Measurements from ENCODE around the gene MDM4. TPM values are rescaled to one million over a fixed set of nuclear protein-coding genes. Genes with fewer than 3 reads are reported as not detected.
"Not testable (repeated sequence)": the region's sequence is repeated elsewhere in the genome, so short reads cannot be mapped to it uniquely, and the experiment has no call there.

MDM4 gene
- total RNA-seq, 1 experiment from 2014 or later, result 9.1 TPM

GRCh38 chr1:204514828-204515227, 1.4 kb upstream of the MDM4 start:
- DNase-seq (ENCODE audit: low read depth), result no peak

- DNase-seq (ENCODE audit: low read depth), result not testable (repeated sequence)
Measured at GRCh38 chr1:204517382-204517781, 1.2 kb downstream of the MDM4 start.

- DNase-seq (ENCODE audit: low read depth), result peak; percentile 72
Measured at GRCh38 chr1:204520834-204521709, 4.9 kb downstream of the MDM4 start.

- not testable (repeated sequence) for DNase-seq (ENCODE audit: low read depth)
Measured at GRCh38 chr1:204521941-204522521, 5.8 kb downstream of the MDM4 start.

- no peak for DNase-seq (ENCODE audit: low read depth)
Measured at GRCh38 chr1:204523605-204524215, 7.5 kb downstream of the MDM4 start.

- no peak for DNase-seq (ENCODE audit: low read depth)
Measured at GRCh38 chr1:204524986-204525385, 8.8 kb downstream of the MDM4 start.

GRCh38 chr1:204528241-204528640, 12.0 kb downstream of the MDM4 start:
- no peak for DNase-seq (ENCODE audit: low read depth)

GRCh38 chr1:204528677-204529076, 12.5 kb downstream of the MDM4 start:
- no peak for DNase-seq (ENCODE audit: low read depth)

GRCh38 chr1:204529371-204529895, 13.2 kb downstream of the MDM4 start:
- DNase-seq (ENCODE audit: low read depth), result no peak

- DNase-seq (ENCODE audit: low read depth), result no peak
Measured at GRCh38 chr1:204530932-204531331, 14.7 kb downstream of the MDM4 start.

- no peak for DNase-seq (ENCODE audit: low read depth)
Measured at GRCh38 chr1:204532832-204533231, 16.6 kb downstream of the MDM4 start.

- DNase-seq (ENCODE audit: low read depth), result no peak
Measured at GRCh38 chr1:204541626-204542025, 25.4 kb downstream of the MDM4 start.

- DNase-seq (ENCODE audit: low read depth), result peak; percentile 37
Measured at GRCh38 chr1:204544321-204544720, 28.1 kb downstream of the MDM4 start.

GRCh38 chr1:204545202-204545601, 29.0 kb downstream of the MDM4 start:
- no peak for DNase-seq (ENCODE audit: low read depth)

GRCh38 chr1:204545881-204546280, 29.7 kb downstream of the MDM4 start:
- no peak for DNase-seq (ENCODE audit: low read depth)

GRCh38 chr1:204548265-204548664, 32.1 kb downstream of the MDM4 start:
- DNase-seq (ENCODE audit: low read depth), result no peak

- DNase-seq (ENCODE audit: low read depth), result no peak
Measured at GRCh38 chr1:204549313-204549712, 33.1 kb downstream of the MDM4 start.

- no peak for DNase-seq (ENCODE audit: low read depth)
Measured at GRCh38 chr1:204550926-204551325, 34.7 kb downstream of the MDM4 start.

- DNase-seq (ENCODE audit: low read depth), result no peak
Measured at GRCh38 chr1:204556458-204557052, 40.3 kb downstream of the MDM4 start.

GRCh38 chr1:204558467-204558866, 42.3 kb downstream of the MDM4 start:
- DNase-seq (ENCODE audit: low read depth), result no peak

- not testable (repeated sequence) for DNase-seq (ENCODE audit: low read depth)
Measured at GRCh38 chr1:204560002-204560401, 43.8 kb downstream of the MDM4 start.

GRCh38 chr1:204560590-204561150, 44.5 kb downstream of the MDM4 start:
- peak; percentile 19 for DNase-seq (ENCODE audit: low read depth)
